ENCODE data around the gene ACOXL.

The ACOXL gene

GRCh38 chr2:110751642-110752041, 19.3 kb downstream of the ACOXL start:
- no peak for DNase-seq (ENCODE audit: extremely low read depth in 1 of 2, low read depth in 1 of 2)

DNA sequence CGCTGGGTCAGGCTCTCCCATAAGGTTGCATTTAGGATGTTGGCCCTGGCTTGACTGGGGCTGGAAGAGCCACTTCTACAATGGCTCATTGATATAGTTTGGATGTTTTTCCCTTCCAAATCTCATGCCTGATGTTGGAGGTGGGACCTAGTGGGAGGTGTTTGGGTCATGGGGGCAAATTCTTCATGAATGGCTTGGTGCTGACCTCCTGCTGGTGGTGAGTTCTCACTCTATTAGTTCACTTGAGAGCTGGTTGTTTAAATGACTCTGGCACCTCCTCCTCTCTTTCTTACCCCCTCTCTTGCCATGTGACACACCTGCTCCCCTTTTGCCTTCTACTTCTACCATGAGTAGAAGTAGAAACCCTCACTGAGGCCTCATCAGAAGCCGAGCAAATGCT, 20.5 kb downstream of the ACOXL start:
- DNase-seq (ENCODE audit: extremely low read depth in 1 of 2, low read depth in 1 of 2): no peak

DNA sequence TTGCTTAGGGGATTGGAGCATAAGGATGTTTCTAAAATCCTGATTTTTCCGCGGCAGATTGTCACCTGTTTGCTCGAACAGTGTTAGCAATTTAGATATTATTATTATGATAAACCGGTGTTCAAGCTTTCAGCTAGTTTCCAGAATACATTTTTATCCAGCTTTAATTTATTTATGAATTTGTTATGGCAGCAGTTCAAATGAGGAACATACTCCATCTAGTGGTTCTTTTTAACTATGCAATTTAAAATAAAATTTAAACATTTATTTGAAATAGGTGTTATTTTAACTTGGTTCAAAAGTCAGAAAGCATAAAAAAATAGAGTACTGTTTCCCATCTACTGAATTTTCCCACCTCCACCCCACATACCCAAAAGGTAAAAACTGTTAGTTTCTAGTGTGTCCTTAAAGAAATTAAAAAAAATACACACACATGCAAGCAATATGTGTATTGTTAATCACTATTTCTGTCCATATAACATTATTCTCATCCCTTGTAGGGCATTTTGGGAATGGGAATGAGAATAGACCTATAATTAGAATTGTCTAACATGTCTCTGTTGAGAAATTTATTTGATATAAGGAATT, 23.2 kb downstream of the ACOXL start:
- no peak for DNase-seq (ENCODE audit: extremely low read depth in 1 of 2, low read depth in 1 of 2)

- no peak for DNase-seq (ENCODE audit: extremely low read depth in 1 of 2, low read depth in 1 of 2)
Observed at GRCh38 chr2:110759411-110759810, 27.0 kb downstream of the ACOXL start.

GRCh38 chr2:110764931-110765330, 32.6 kb downstream of the ACOXL start:
- DNase-seq (ENCODE audit: extremely low read depth in 1 of 2, low read depth in 1 of 2): no peak

GRCh38 chr2:110766291-110766690, 33.9 kb downstream of the ACOXL start:
- no peak for DNase-seq (ENCODE audit: extremely low read depth in 1 of 2, low read depth in 1 of 2)

- DNase-seq (ENCODE audit: extremely low read depth in 1 of 2, low read depth in 1 of 2): no peak
Observed at GRCh38 chr2:110768591-110768990, 36.2 kb downstream of the ACOXL start.

GRCh38 chr2:110770404-110770958, 38.1 kb downstream of the ACOXL start:
- no peak for DNase-seq (ENCODE audit: extremely low read depth in 1 of 2, low read depth in 1 of 2)

- DNase-seq (ENCODE audit: extremely low read depth in 1 of 2, low read depth in 1 of 2): no peak
Observed at GRCh38 chr2:110770959-110771431, 38.6 kb downstream of the ACOXL start.

DNA sequence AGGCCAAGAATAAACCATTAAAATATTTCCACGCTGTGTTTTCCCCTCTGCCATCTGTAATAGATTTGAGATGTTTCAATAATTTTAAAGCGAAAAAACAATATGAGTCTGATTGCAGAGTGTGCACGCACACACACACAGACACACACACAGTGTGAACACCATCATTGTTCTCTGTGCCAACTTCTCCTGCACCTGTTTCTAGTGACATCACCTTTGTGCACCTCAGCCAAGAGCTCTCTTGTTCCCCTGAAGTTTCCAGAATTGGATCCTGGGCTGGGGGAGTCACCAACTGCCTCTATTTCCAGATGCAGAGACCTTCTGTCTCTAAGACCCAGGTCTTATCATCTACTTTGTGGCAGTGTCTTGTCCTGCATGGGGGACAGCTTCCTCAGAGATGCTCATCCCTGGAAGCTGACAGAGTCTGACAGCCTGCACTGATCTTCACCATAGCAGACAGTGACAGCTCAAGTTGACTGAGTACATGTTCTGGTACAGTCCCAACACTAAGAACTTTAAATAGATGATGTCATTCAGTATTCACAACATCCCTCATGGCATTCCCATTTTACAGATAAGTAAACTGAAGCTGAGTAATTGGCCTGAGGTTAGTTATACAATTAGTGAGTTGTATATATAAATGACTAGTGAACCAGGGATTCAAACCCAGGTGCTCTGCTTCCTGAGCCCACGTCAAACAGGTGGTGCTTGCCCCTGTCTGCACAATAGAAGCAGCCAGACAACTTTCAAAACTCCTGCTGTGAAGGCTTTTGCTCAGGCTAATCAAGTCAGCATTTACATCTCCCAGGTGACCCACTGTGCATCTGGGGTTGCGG, 39.4 kb downstream of the ACOXL start:
- no peak for DNase-seq (ENCODE audit: extremely low read depth in 1 of 2, low read depth in 1 of 2)

DNA sequence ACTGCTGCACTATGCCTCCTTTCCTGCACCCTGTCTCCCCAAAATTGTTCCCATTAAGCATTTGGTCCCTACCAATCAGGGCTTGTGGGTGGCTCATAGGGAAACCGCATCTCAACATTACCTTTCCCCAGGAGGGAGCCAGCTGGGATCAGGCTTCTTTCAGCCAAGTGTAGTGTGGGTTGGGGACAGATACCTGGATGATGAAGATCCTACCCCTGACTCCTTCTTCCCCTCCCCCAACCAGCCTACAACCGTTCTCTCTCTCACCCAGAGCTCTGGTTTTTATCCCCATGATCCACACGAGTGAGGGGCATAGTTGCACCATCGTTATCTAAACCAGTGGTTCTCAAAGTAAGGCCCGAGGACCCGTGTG, 40.0 kb downstream of the ACOXL start:
- no peak for DNase-seq (ENCODE audit: extremely low read depth in 1 of 2, low read depth in 1 of 2)

- no peak for DNase-seq (ENCODE audit: extremely low read depth in 1 of 2, low read depth in 1 of 2)
Observed at GRCh38 chr2:110773401-110773921, 41.1 kb downstream of the ACOXL start.

DNA sequence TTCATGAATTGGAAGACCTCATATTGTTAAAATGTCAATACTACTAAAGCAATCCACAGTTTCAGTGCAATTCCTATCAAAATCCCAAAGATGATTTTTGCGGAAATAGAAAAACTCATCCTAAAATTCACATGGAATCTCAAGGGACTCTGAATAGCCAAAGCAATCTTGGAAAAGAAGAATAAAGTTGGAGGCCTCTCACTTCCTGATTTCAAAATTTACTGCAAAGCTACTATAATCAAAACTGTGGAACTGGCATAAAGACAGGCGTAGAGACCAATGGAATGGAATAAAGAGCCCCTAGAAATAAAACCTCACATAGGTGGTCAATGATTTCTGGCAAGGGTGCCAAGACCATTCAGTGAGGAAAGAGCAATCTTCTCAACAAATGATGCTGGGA, 42.3 kb downstream of the ACOXL start:
- DNase-seq (ENCODE audit: extremely low read depth in 1 of 2, low read depth in 1 of 2): no peak

DNA sequence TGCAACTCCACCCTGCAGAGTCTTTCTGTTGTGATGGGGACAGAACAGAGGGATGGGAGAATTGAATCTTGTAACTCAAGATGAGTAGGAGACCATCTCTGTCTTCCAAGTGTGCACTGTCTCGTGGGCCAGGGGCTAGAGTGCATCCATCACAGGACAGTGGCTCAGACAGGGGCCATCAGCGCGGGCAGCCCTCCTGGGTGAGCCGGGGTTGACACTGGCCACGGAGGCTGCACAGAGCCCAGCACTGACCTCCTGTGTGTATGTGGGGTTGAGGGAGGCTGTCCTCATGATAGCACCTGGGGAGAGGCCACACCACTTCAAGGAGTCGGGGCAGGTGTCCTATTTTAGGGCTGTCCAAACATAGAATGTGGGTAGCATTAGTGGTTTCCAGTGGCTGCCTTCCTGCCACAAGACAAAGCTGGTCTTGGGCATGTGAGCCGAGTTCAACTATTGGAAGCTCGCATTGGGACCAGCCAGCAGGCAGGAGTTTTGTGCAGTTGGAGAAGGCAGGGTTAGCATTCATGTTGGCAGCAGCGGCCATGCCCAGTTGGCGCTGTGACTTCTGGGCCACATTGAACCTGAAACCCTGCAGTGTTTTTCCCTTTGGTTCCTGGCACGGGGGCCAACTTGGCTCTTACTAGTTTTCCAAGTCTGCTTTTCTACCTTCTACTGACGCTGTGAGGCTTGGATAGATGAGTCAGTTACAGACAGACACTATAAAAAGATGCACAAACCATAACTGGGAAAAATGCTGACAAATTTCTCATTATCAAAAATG, 45.3 kb downstream of the ACOXL start:
- DNase-seq (ENCODE audit: extremely low read depth in 1 of 2, low read depth in 1 of 2): no peak

DNA sequence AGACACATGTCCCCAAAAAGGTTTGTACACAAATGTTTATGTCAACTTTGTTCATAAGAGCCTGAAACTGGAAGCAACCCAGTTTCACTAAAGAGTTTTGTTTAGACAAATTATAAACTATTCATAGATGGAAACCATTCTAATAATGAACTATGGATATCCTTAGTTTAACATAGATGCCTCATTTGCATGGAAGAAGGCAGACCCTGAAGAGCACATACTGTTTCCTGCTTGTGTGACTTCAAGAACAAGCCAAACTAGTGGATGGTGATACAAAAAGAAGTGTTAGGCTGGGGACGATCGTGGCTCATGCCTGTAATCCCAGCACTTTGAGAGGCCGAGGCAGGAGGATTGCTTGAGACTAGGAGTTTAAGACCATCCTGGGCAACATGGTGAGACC, 48.1 kb downstream of the ACOXL start:
- DNase-seq (ENCODE audit: extremely low read depth in 1 of 2, low read depth in 1 of 2): no peak

GRCh38 chr2:110783196-110783873, 51.0 kb downstream of the ACOXL start:
- DNase-seq (ENCODE audit: extremely low read depth in 1 of 2, low read depth in 1 of 2): no peak

DNA sequence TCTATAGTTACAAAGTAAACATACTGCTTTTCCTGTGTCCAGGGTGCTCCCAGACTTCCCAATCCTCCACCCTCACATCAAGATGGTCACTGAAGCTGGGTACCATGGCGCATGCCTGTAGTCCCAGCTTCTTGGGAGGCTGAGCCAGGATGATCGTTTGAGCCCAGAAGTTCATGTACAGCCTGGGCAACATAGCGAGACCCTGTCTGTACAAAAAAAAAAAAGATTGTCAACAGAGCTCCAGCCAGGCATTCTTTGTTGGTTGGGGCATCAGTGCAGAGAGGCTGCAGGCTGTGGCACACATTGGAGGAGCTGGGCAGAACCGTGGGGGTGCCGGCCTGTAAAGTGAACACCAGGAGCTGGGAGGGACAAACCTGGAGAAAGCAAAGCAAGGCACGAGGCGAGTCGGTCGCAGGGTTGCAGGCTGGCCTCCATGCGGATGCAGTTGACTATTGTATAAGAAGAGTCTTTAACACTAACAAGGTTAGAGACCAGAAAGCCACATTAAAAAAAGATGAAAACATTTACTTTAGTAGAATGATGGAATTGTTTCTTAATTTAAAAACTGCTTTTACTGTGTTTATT, 51.8 kb downstream of the ACOXL start:
- no peak for DNase-seq (ENCODE audit: extremely low read depth in 1 of 2, low read depth in 1 of 2)

GRCh38 chr2:110785439-110785838, 53.1 kb downstream of the ACOXL start:
- DNase-seq (ENCODE audit: extremely low read depth in 1 of 2, low read depth in 1 of 2): no peak

DNA sequence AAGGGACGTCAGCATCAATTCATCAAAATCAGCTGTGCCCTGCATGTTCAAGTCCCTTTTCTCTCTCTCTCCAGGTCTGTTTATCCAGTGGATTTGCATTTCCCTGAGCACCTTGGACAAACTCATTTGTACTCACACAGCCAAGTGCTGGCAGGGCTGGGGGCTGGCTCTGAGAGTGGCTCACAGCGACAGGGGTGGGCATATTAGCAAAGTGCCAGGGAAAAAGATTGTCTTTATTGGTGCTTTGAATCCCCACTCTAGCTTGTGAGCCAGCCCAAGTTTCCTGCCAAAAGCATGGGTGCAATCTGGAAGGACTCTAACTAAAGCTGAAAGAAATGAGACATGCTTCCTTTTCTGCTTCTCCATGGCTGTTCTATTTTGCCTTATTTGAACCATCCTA, 56.6 kb downstream of the ACOXL start:
- no peak for DNase-seq (ENCODE audit: extremely low read depth in 1 of 2, low read depth in 1 of 2)

GRCh38 chr2:110789706-110790105, 57.3 kb downstream of the ACOXL start:
- no peak for DNase-seq (ENCODE audit: extremely low read depth in 1 of 2, low read depth in 1 of 2)
